ENCODE results near the gene GABRA5. TPM values are rescaled to one million over a fixed set of nuclear protein-coding genes. Genes with fewer than 3 reads are reported as not detected.

The GABRA5 gene
- total and polyA plus RNA-seq, 2 of the 4 experiments (the other 2 are of a cell fraction): 4.0 to 7.3 TPM

DNA sequence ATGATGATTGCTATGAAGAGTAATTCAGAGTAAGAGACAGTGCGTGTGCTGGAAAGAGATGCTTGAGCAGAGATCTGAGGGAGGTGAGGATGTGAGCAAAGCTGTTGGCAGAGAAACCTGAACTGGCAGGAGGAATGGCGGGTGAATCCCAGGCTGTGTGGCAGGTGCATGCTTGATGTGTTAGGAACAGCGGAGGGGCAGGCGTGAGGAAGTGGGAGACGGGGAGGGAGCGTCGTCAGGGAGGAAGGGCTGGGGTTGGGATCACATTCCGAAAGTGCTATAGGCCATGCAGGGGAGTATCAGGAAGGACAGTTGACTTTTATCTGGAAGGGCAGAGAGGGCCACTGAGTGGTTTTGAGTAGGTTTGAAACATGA is 8.6 kb downstream of the GABRA5 start:
- intact Hi-C loops (cut with micrococcal nuclease) (no loop called here), dilution Hi-C loops (cut with HindIII; ENCODE audit: low sequenced_read_pairs, unreplicated experiment) (no loop called here), in situ Hi-C loops (cut with MboI; ENCODE audit: low sequenced_read_pairs) (loop anchor here (25.0 kb wide), 1 partner anchor 1237 kb away; no protein-coding TSS in a partner anchor)
- H4K5ac ChIP-seq (ENCODE audit: low read depth, low read length): no peak overlapping the region
- no peak overlapping the region for H2BK20ac ChIP-seq (ENCODE audit: low read depth, low read length)
- no peak overlapping the region for H3K4me2 ChIP-seq (ENCODE audit: low read depth, low read length)
- no peaks in the 10 kb centered on the region for H3K27me3 ChIP-seq (ENCODE audit: control insufficient read depth, insufficient read depth, low read length)
- H3K9ac ChIP-seq (ENCODE audit: low read depth, low read length): no peak overlapping the region
- H2AK9ac ChIP-seq (replicated peaks; ENCODE audit: low read depth, low read length, poor library complexity): no peak overlapping the region
- no peaks in the 10 kb centered on the region for H3K79me1 ChIP-seq (ENCODE audit: low read depth in 1 of 2, low read length in 2 of 2)
- H3K9me1 ChIP-seq (ENCODE audit: insufficient read depth, low read length): no peaks in the 10 kb centered on the region
- no peak overlapping the region for H4K8ac ChIP-seq (ENCODE audit: low read depth in 2 of 2, low read length in 2 of 2)
- H3K27ac ChIP-seq (ENCODE audit: insufficient read depth, low read length): no peak overlapping the region
- no peak overlapping the region for H3K4ac ChIP-seq (ENCODE audit: low read depth, low read length)
- H3K56ac ChIP-seq (ENCODE audit: extremely low read depth, insufficient read depth, low read length): no peak overlapping the region
- no peak overlapping the region for H3K14ac ChIP-seq (replicated peaks; ENCODE audit: low read depth, low read length)
- no peaks in the 10 kb centered on the region for H3K9me3 ChIP-seq (ENCODE audit: control insufficient read depth, insufficient read depth, low read length)
- no peak overlapping the region for H4K91ac ChIP-seq (ENCODE audit: insufficient read depth, low read depth, low read length)
- no peak overlapping the region for H3K18ac ChIP-seq (ENCODE audit: low read depth, low read length)
- H3K4me1 ChIP-seq (ENCODE audit: control insufficient read depth, insufficient read depth, low read length): no peaks in the 10 kb centered on the region
- H3K4me3 ChIP-seq (ENCODE audit: insufficient read depth, low read depth, low read length): no peak overlapping the region
- no peak overlapping the region for H2BK120ac ChIP-seq (ENCODE audit: low read depth, low read length)
- ATAC-seq (ENCODE audit: low read depth) (no peak), DNase-seq (no peak)
- no TSS peak for BruUV-seq (replicated peaks)
- ChIA-PET CTCF (no interaction called here), POLR2A (ENCODE audit: unreplicated experiment) (no interaction called here)
- H2AFZ ChIP-seq (replicated peaks; ENCODE audit: low read length, poor library complexity): no peak overlapping the region
- 62% methylated on average over 8 of the region's 8 CpGs; no CpG with 5 or more reads in 1 of the 2 experiments for WGBS, 2 experiments (ENCODE audit: extremely low coverage in 2 of 2, insufficient read length in 1 of 2)
- no peak overlapping the region for H2BK15ac ChIP-seq (ENCODE audit: low read depth, low read length)
- no peak overlapping the region for H2BK5ac ChIP-seq (ENCODE audit: low read depth, low read length, poor library complexity, severe bottlenecking)
- TF ChIP-seq CTCF (conservative IDR thresholded peaks at IDR 0.05; ENCODE audit: low read depth, low read length) (no peak), RFX5 (IDR thresholded peaks at IDR 0.05; ENCODE audit: low read depth, low read length) (no peak), RAD21 (IDR thresholded peaks at IDR 0.05; ENCODE audit: low read length) (no peak), BHLHE40 (IDR thresholded peaks at IDR 0.05; ENCODE audit: low read depth, low read length) (no peak), SMC3 (IDR thresholded peaks at IDR 0.05; ENCODE audit: low read depth, low read length) (no peak), RCOR1 (IDR thresholded peaks at IDR 0.05; ENCODE audit: insufficient replicate concordance, low read length) (no peak), POLR2A (IDR thresholded peaks at IDR 0.05; ENCODE audit: low read depth, low read length) (no peak), MAFK (IDR thresholded peaks at IDR 0.05; ENCODE audit: low read depth, low read length) (no peak), MAZ (IDR thresholded peaks at IDR 0.05; ENCODE audit: borderline replicate concordance, low read depth, low read length) (no peak), NFE2L2 (IDR thresholded peaks at IDR 0.05; ENCODE audit: low read depth, low read length) (no peak)
- H3K23ac ChIP-seq (ENCODE audit: low read depth, low read length): no peak overlapping the region
- no peaks in the 10 kb centered on the region for H4K20me1 ChIP-seq (ENCODE audit: insufficient read depth, low read length)
- H2AK5ac ChIP-seq (ENCODE audit: low read depth, low read length): no peak overlapping the region
- H3K36me3 ChIP-seq (ENCODE audit: control insufficient read depth, insufficient read depth, low read length): no peaks in the 10 kb centered on the region

Measured in IMR-90 (cell line).